Head of caudate nucleus (tissue), 42 donors: ENCODE data around the gene WAS.
"Not testable (repeated sequence)": the region's sequence is repeated elsewhere in the genome, so short reads cannot be mapped to it uniquely, and the experiment has no call there.

Source experiments
- DNase-seq, 42 donors: peaks; one replicate each; pipeline versions ENCODE4 v3.0.0 to v3.0.0-alpha.2; 2020 to 2021; ENCODE audit warnings: mixed read lengths in 7 of 42
- intact Hi-C: fragments of 100-400 bp; cut with DNase I; formaldehyde crosslinking; loops from one replicate; pipeline ENCODE4 v1.15.0; 2022

WAS gene

GRCh38 chrX:48683411-48683982 lies at the start of gene WAS:
WAS (plus strand) TSS chrX:48683799; CDS start chrX:48683854, 55 bp downstream.
- peak in 6 of 42 donors; percentile 5 to 36 (median 20) for DNase-seq
- intact Hi-C loops = no loop called here

GRCh38 chrX:48636301-48636700 lies 47.3 kb upstream of the WAS start:
- no peak for DNase-seq
- intact Hi-C loops = no loop called here

GRCh38 chrX:48636776-48637175 lies 46.8 kb upstream of the WAS start:
- intact Hi-C loops = no loop called here
- DNase-seq = no peak

GRCh38 chrX:48645669-48646068 lies 37.9 kb upstream of the WAS start:
- intact Hi-C loops = no loop called here
- no peak for DNase-seq

- DNase-seq = peak in 32 of 42 donors; percentile 7 to 69 (median 38)
- intact Hi-C loops = no loop called here
Measured at GRCh38 chrX:48648336-48648751, 35.3 kb upstream of the WAS start.

- intact Hi-C loops = no loop called here
Measured at GRCh38 chrX:48649102-48649501, 34.5 kb upstream of the WAS start.

GRCh38 chrX:48652055-48652579 lies 31.5 kb upstream of the WAS start:
- intact Hi-C loops, DNase-seq: not testable (repeated sequence)

More at GRCh38 chrX:48649102-48649501, 34.5 kb upstream of the WAS start:
- DNase-seq = no peak

GRCh38 chrX:48654746-48655145 lies 28.9 kb upstream of the WAS start:
- peak in 15 of 42 donors; percentile 6 to 49 (median 22) for DNase-seq
- intact Hi-C loops = not testable (repeated sequence)

- DNase-seq, intact Hi-C loops: not testable (repeated sequence)
Measured at GRCh38 chrX:48659686-48660085, 23.9 kb upstream of the WAS start.

GRCh38 chrX:48663241-48663640 lies 20.4 kb upstream of the WAS start:
- no peak for DNase-seq

GRCh38 chrX:48664156-48664555 lies 19.4 kb upstream of the WAS start:
- no peak for DNase-seq
- intact Hi-C loops = no loop called here

More at GRCh38 chrX:48663241-48663640, 20.4 kb upstream of the WAS start:
- intact Hi-C loops = no loop called here

- no peak for DNase-seq
- intact Hi-C loops = no loop called here
Measured at GRCh38 chrX:48665991-48666390, 17.6 kb upstream of the WAS start.

GRCh38 chrX:48666649-48667048 lies 16.9 kb upstream of the WAS start:
- intact Hi-C loops = no loop called here
- no peak for DNase-seq

- intact Hi-C loops = no loop called here
- DNase-seq = no peak
Measured at GRCh38 chrX:48667509-48667908, 16.1 kb upstream of the WAS start.

- intact Hi-C loops, DNase-seq: not testable (repeated sequence)
Measured at GRCh38 chrX:48668187-48668586, 15.4 kb upstream of the WAS start.

- intact Hi-C loops = loop anchor here (5.0 to 10.0 kb wide), 2 partner anchors 126 to 219 kb away; partner anchors contain the start of genes HDAC6, PQBP1 and TIMM17B
- peak; percentile 68 to 93 (median 86) for DNase-seq
Measured at GRCh38 chrX:48676106-48676892, 7.3 kb upstream of the WAS start.

GRCh38 chrX:48676893-48677270 lies 6.7 kb upstream of the WAS start:
- DNase-seq = peak in 2 of 42 donors; percentile 7 to 36
- intact Hi-C loops = loop anchor here (5.0 to 10.0 kb wide), 2 partner anchors 125 to 218 kb away; partner anchors contain the start of genes HDAC6, PQBP1 and TIMM17B

- intact Hi-C loops = loop anchor here (5.0 to 10.0 kb wide), 2 partner anchors 125 to 217 kb away; partner anchors contain the start of genes HDAC6, PQBP1 and TIMM17B
- DNase-seq = no peak
Measured at GRCh38 chrX:48677516-48677915, 6.1 kb upstream of the WAS start.

GRCh38 chrX:48680467-48680866 lies 3.1 kb upstream of the WAS start:
- DNase-seq = peak in 5 of 42 donors; percentile 3 to 36 (median 16)

GRCh38 chrX:48680925-48681324 lies 2.7 kb upstream of the WAS start:
- DNase-seq, intact Hi-C loops: not testable (repeated sequence)

More at GRCh38 chrX:48680467-48680866, 3.1 kb upstream of the WAS start:
- intact Hi-C loops = not testable (repeated sequence)
